HEK293 (cell line): ENCODE data around the gene PIP5K1B.

Experiments used
- CTCF ChIA-PET: fragments of 350-600 bp; formaldehyde crosslinking; extraction: SDS; loops from one replicate; lab custom pipeline; 2021; ENCODE audit warnings: antibody characterized with exemption; lab: Yijun Ruan, JAX
- POLR2A ChIA-PET: fragments of 300-600 bp; formaldehyde crosslinking; extraction: SDS; loops from one replicate; lab custom pipeline; 2020; ENCODE audit warnings: antibody characterized with exemption, inconsistent platforms; lab: Yijun Ruan, JAX
- H3K27ac ChIP-seq: fragments of 200-500 bp; sonication (Bioruptor generic); 2 replicates; pipeline ENCODE4 v1.5.1; 2014; ENCODE audit warnings: low read depth, low read length, control low read depth, inconsistent platforms; ENCODE audit errors: extremely low read depth
- H3K36me3 ChIP-seq, 2 experiments: fragments of 200-500 bp in 1 of 2; sonication (Bioruptor generic) in 1 of 2; 1 replicate in 1 of 2; 2 replicates in 1 of 2; pipeline ENCODE4 v1.5.1; 2014 to 2017; ENCODE audit warnings: inconsistent platforms in 2 of 2, low read length in 2 of 2; ENCODE audit not compliant: control insufficient read depth in 2 of 2, insufficient read depth in 1 of 2
- H3K4me1 ChIP-seq: fragments of 200-500 bp; sonication (Bioruptor generic); 2 replicates; pipeline ENCODE4 v1.5.1; 2014; ENCODE audit warnings: mild to moderate bottlenecking, low read length, inconsistent platforms; ENCODE audit not compliant: control insufficient read depth, insufficient read depth
- H3K4me3 ChIP-seq: 2 replicates; pipeline ENCODE4 v1.5.1; 2011; ENCODE audit warnings: low read depth, mild to moderate bottlenecking, control low read depth, low read length, moderate library complexity
- H3K9me3 ChIP-seq: fragments of 200-500 bp; sonication (Bioruptor generic); 2 replicates; pipeline ENCODE4 v1.5.1; 2014; ENCODE audit warnings: low read depth, low read length, inconsistent platforms; ENCODE audit not compliant: control insufficient read depth, insufficient read depth
- GLIS2 ChIP-seq: fragments of 450-650 bp; formaldehyde crosslinking; IDR thresholded peaks from 2 replicates; pipeline ENCODE4 v1.5.1; 2016; ENCODE audit warnings: missing biosample characterization, missing genetic modification characterization
- IKZF3 ChIP-seq: fragments of 450-650 bp; IDR thresholded peaks from 2 replicates; pipeline ENCODE4 v1.5.0; 2018; ENCODE audit warnings: missing biosample characterization, mild to moderate bottlenecking, missing genetic modification characterization, moderate library complexity
- REST ChIP-seq: fragments of 450-650 bp; formaldehyde crosslinking; IDR thresholded peaks from 2 replicates; pipeline ENCODE4 v1.5.1; 2016; ENCODE audit warnings: missing biosample characterization, missing genetic modification characterization
- ZBTB21 ChIP-seq: fragments of 450-650 bp; formaldehyde crosslinking; IDR thresholded peaks from 2 replicates; pipeline ENCODE4 v1.5.1; 2017; ENCODE audit warnings: missing biosample characterization, missing genetic modification characterization
- ZBTB8A ChIP-seq: fragments of 450-650 bp; formaldehyde crosslinking; IDR thresholded peaks from 2 replicates; pipeline ENCODE4 v1.5.1; 2016; ENCODE audit warnings: missing biosample characterization, missing genetic modification characterization
- ZFP69B ChIP-seq: fragments of 450-650 bp; formaldehyde crosslinking; IDR thresholded peaks from 2 replicates; pipeline ENCODE4 v1.5.1; 2016; ENCODE audit warnings: missing biosample characterization, missing genetic modification characterization
- ZNF10 ChIP-seq: fragments of 450-650 bp; formaldehyde crosslinking; IDR thresholded peaks from 2 replicates; pipeline ENCODE4 v1.5.1; 2017; ENCODE audit warnings: missing biosample characterization, missing genetic modification characterization
- ZNF121 ChIP-seq: fragments of 450-650 bp; formaldehyde crosslinking; IDR thresholded peaks from 2 replicates; pipeline ENCODE4 v1.5.1; 2016; ENCODE audit warnings: missing biosample characterization, missing genetic modification characterization
- ZNF132 ChIP-seq: fragments of 450-650 bp; formaldehyde crosslinking; IDR thresholded peaks from 2 replicates; pipeline ENCODE4 v1.5.1; 2017; ENCODE audit warnings: missing biosample characterization, missing genetic modification characterization, borderline replicate concordance
- ZNF518A ChIP-seq: fragments of 450-650 bp; formaldehyde crosslinking; conservative IDR thresholded peaks from 2 replicates; pipeline ENCODE4 v1.5.1; 2016; ENCODE audit warnings: low read depth, missing biosample characterization, missing genetic modification characterization
- ZNF548 ChIP-seq: fragments of 450-650 bp; formaldehyde crosslinking; IDR thresholded peaks from 2 replicates; pipeline ENCODE4 v1.5.1; 2016; ENCODE audit warnings: missing biosample characterization, missing genetic modification characterization
- ZNF629 ChIP-seq: fragments of 450-650 bp; formaldehyde crosslinking; IDR thresholded peaks from 2 replicates; pipeline ENCODE4 v1.5.1; 2017; ENCODE audit warnings: missing biosample characterization, missing genetic modification characterization
- ZNF654 ChIP-seq: fragments of 450-650 bp; formaldehyde crosslinking; IDR thresholded peaks from 2 replicates; pipeline ENCODE4 v1.5.1; 2016; ENCODE audit warnings: low read depth, missing biosample characterization, missing genetic modification characterization
- ZNF830 ChIP-seq: fragments of 450-650 bp; IDR thresholded peaks from 2 replicates; pipeline ENCODE4 v1.5.0; 2018; ENCODE audit warnings: missing biosample characterization, missing genetic modification characterization, low read depth, mild to moderate bottlenecking, moderate library complexity

The PIP5K1B gene

GRCh38 chr9:68898781-68899439 is 193.9 kb downstream of the PIP5K1B start:
- peaks cover 2% of the 10 kb centered on the region; the same call in 1 of the 2 replicates for H3K4me1 ChIP-seq
- H3K4me3 ChIP-seq = no peak overlapping the region
- ChIA-PET CTCF (interaction anchor here (0.7 kb wide), 1 partner anchor 10 kb away, joined by 3 read pairs; no protein-coding TSS in a partner anchor), POLR2A (no interaction called here)
- H3K27ac ChIP-seq = no peak overlapping the region
- TF ChIP-seq ZBTB8A (tag by site-specific recombination) = no peak
- TF ChIP-seq ZBTB21 (tag by site-specific recombination) = no peak
- no peak for TF ChIP-seq IKZF3 (tag by site-specific recombination)
- no peak for TF ChIP-seq ZNF629 (tag by site-specific recombination)
- TF ChIP-seq ZNF10 (tag by site-specific recombination) = no peak
- no peak for TF ChIP-seq GLIS2 (tag by site-specific recombination)
- no peak for TF ChIP-seq ZNF121 (tag by site-specific recombination)
- no peak for TF ChIP-seq ZNF548 (tag by site-specific recombination)
- no peak for TF ChIP-seq ZNF654 (tag by site-specific recombination)
- no peak for TF ChIP-seq ZFP69B (tag by site-specific recombination)
- no peak for TF ChIP-seq ZNF132
- no peak for TF ChIP-seq ZNF830
- H3K36me3 ChIP-seq = no peaks in the 10 kb centered on the region
- no peaks in the 10 kb centered on the region for H3K9me3 ChIP-seq

DNA sequence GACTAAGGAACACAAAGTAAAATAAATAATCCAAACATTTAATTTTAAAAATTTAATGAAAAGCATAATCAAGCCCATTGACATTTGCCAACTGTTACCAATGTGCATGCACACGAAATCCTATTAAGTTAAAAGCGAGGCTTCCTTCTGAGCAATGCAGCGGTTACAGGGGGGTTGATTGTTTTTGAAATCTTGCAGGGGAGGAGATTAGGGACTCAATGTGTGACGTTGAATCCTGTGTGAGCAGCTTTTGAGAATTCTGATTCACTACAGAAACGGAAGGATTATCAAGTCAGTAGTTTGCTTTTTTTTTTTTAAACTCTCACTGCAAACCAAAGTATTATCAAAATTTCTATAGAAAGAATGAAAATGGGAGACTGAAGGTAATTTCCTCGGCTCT is 199.4 kb downstream of the PIP5K1B start:
- CTCF ChIA-PET = interaction anchor here (0.9 to 1.0 kb wide), 2 partner anchors 13 to 321 kb away, joined by 3 read pairs; no protein-coding TSS in a partner anchor
- no peak for TF ChIP-seq REST
- no peak for TF ChIP-seq ZNF518A (tag by site-specific recombination)
- TF ChIP-seq, all 188 proteins: peak for 0
- H3K4me3 ChIP-seq = no peak overlapping the region
- no peaks in the 10 kb centered on the region for H3K9me3 ChIP-seq
- H3K27ac ChIP-seq = no peak overlapping the region
- H3K4me1 ChIP-seq = no peaks in the 10 kb centered on the region
- H3K36me3 ChIP-seq = no peaks in the 10 kb centered on the region
- POLR2A ChIA-PET = no interaction called here
